ENCODE results near the gene SLC39A1. TPM values are rescaled to one million over a fixed set of nuclear protein-coding genes. Genes with fewer than 3 reads are reported as not detected.
A peak's percentile ranks its signal among the peaks of the same experiment; 100 is the strongest.

SLC39A1 gene
- total and polyA plus RNA-seq, 9 of the 15 experiments (the other 6 are each of a cell fraction or from before 2014, with no cell fraction given), result 9.9 to 81.1 (median 62.7) TPM

DNA sequence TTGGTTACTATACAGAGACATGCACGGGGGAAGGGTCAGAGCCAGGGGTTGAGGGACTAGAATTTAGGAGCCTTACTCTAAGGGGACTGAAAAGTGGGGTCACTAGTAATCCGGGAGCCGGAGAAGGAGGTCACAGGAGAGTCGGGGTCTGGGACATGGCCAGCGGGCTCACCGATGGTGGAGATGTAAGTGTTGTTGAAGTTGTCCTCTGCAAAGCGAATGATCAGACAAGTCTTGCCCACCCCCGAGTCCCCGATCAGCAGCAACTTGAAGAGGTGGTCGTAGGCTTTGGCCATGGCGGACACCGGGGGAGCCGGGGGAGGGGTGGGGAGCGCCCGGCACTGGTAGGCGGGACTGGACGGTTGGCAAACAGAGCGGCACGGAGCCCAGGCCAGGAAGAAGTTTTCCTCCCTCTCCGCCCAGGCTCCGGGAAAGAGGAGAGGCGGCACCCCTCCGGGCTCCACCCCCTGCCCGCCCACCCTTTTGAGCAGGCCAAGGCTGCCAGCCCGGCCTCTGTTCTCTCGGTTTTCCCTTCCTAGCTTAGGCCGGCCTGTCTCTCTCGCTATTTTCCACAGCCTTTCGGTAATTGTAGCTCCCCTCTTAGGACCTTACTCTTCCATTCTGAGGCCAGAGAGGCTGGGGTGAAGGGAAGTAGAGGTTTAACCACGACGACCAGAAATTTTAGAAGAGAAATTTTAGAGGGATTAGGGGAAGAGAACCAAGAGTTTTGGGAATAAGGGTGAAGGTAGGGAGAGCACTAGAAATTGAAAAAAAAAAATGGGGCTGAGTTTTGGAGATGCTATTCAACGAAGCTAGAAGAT is 22.8 kb upstream of the SLC39A1 start, which contains the start of gene RAB13 (continued):
- TF ChIP-seq, protein P1, sequence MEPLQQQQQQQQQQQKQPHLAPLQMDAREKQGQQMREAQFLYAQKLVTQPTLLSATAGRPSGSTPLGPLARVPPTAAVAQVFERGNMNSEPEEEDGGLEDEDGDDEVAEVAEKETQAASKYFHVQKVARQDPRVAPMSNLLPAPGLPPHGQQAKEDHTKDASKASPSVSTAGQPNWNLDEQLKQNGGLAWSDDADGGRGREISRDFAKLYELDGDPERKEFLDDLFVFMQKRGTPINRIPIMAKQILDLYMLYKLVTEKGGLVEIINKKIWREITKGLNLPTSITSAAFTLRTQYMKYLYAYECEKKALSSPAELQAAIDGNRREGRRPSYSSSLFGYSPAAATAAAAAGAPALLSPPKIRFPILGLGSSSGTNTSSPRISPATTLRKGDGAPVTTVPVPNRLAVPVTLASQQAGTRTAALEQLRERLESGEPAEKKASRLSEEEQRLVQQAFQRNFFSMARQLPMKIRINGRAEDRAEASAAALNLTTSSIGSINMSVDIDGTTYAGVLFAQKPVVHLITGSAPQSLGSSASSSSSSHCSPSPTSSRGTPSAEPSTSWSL (CRISPR knock-in tag; IDR thresholded peaks at IDR 0.05; ENCODE audit: borderline replicate concordance), result no peak
- TF ChIP-seq MTA2 (IDR thresholded peaks at IDR 0.05; ENCODE audit: low read depth) (no peak), LEF1 (IDR thresholded peaks at IDR 0.05) (no peak), EP300 (IDR thresholded peaks at IDR 0.05; ENCODE audit: low read length) (0 out of 2 replicates have a peak, but pooled peaks have one; percentile 8), SUPT5H (IDR thresholded peaks at IDR 0.05) (no peak), DDX20 (tag; IDR thresholded peaks at IDR 0.05; ENCODE audit: low read depth) (no peak), STAT5B (CRISPR knock-in tag; IDR thresholded peaks at IDR 0.05) (no peak), MAFF (IDR thresholded peaks at IDR 0.05; ENCODE audit: low read length) (no peak), HDAC8 (tag; IDR thresholded peaks at IDR 0.05) (no peak), KDM2B (CRISPR knock-in tag; IDR thresholded peaks at IDR 0.05) (no peak), ZNF780A (CRISPR knock-in tag; IDR thresholded peaks at IDR 0.05) (0 out of 2 replicates have a peak, but pooled peaks have one; percentile 66), ATF7 (IDR thresholded peaks at IDR 0.05) (no peak), EWSR1 (IDR thresholded peaks at IDR 0.05; ENCODE audit: borderline replicate concordance, low read depth, partially characterized antibody) (no peak), GABPA (tag; conservative IDR thresholded peaks at IDR 0.05; ENCODE audit: low read depth) (0 out of 2 replicates have a peak, but pooled peaks have one; percentile 21)
- TF ChIP-seq, protein P2, sequence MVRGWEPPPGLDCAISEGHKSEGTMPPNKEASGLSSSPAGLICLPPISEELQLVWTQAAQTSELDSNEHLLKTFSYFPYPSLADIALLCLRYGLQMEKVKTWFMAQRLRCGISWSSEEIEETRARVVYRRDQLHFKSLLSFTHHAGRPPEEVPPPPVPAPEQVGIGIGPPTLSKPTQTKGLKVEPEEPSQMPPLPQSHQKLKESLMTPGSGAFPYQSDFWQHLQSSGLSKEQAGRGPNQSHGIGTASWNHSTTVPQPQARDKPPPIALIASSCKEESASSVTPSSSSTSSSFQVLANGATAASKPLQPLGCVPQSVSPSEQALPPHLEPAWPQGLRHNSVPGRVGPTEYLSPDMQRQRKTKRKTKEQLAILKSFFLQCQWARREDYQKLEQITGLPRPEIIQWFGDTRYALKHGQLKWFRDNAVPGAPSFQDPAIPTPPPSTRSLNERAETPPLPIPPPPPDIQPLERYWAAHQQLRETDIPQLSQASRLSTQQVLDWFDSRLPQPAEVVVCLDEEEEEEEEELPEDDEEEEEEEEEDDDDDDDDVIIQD (CRISPR knock-in tag; IDR thresholded peaks at IDR 0.05), result no peak
- TF ChIP-seq, protein P3, sequence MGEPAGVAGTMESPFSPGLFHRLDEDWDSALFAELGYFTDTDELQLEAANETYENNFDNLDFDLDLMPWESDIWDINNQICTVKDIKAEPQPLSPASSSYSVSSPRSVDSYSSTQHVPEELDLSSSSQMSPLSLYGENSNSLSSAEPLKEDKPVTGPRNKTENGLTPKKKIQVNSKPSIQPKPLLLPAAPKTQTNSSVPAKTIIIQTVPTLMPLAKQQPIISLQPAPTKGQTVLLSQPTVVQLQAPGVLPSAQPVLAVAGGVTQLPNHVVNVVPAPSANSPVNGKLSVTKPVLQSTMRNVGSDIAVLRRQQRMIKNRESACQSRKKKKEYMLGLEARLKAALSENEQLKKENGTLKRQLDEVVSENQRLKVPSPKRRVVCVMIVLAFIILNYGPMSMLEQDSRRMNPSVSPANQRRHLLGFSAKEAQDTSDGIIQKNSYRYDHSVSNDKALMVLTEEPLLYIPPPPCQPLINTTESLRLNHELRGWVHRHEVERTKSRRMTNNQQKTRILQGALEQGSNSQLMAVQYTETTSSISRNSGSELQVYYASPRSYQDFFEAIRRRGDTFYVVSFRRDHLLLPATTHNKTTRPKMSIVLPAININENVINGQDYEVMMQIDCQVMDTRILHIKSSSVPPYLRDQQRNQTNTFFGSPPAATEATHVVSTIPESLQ (CRISPR knock-in tag; IDR thresholded peaks at IDR 0.05), result no peak
- TF ChIP-seq, protein P4, sequence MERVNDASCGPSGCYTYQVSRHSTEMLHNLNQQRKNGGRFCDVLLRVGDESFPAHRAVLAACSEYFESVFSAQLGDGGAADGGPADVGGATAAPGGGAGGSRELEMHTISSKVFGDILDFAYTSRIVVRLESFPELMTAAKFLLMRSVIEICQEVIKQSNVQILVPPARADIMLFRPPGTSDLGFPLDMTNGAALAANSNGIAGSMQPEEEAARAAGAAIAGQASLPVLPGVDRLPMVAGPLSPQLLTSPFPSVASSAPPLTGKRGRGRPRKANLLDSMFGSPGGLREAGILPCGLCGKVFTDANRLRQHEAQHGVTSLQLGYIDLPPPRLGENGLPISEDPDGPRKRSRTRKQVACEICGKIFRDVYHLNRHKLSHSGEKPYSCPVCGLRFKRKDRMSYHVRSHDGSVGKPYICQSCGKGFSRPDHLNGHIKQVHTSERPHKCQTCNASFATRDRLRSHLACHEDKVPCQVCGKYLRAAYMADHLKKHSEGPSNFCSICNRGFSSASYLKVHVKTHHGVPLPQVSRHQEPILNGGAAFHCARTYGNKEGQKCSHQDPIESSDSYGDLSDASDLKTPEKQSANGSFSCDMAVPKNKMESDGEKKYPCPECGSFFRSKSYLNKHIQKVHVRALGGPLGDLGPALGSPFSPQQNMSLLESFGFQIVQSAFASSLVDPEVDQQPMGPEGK (CRISPR knock-in tag; IDR thresholded peaks at IDR 0.05; ENCODE audit: borderline replicate concordance), result no peak
